Hepatocyte (in vitro differentiated cells): Measurements from ENCODE around the gene TAPBPL. TPM values are rescaled to one million over a fixed set of nuclear protein-coding genes. Genes with fewer than 3 reads are reported as not detected.

ENCODE experiments used
- DNase-seq: peaks from one replicate; pipeline ENCODE4 v3.0.0-alpha.2; 2016; ENCODE audit warnings: low spot score
- H2AFZ ChIP-seq: fragments of 200-600 bp; sonication (generic); 2 replicates; pipeline ENCODE4 v1.6.0; 2016; ENCODE audit warnings: antibody characterized with exemption, mild to moderate bottlenecking
- H3K27ac ChIP-seq: fragments of 200-600 bp; sonication (generic); 2 replicates; pipeline ENCODE4 v1.5.1; 2016; ENCODE audit warnings: mild to moderate bottlenecking
- H3K27me3 ChIP-seq: fragments of 200-600 bp; sonication (generic); 2 replicates; pipeline ENCODE4 v1.6.1; 2016
- H3K36me3 ChIP-seq: fragments of 200-600 bp; sonication (generic); replicated peaks from 2 replicates; pipeline ENCODE4 v1.5.1; 2016; ENCODE audit warnings: low read depth; ENCODE audit not compliant: insufficient read depth
- H3K4me1 ChIP-seq: fragments of 200-600 bp; sonication (generic); 2 replicates; pipeline ENCODE4 v1.5.1; 2016; ENCODE audit warnings: mild to moderate bottlenecking, moderate library complexity; ENCODE audit not compliant: insufficient read depth
- H3K4me2 ChIP-seq: fragments of 200-600 bp; sonication (generic); 2 replicates; pipeline ENCODE4 v1.6.0; 2016
- H3K4me3 ChIP-seq: fragments of 200-600 bp; sonication (generic); 2 replicates; pipeline ENCODE4 v1.5.1; 2016; ENCODE audit warnings: mild to moderate bottlenecking
- H3K79me2 ChIP-seq: fragments of 200-600 bp; sonication (generic); 2 replicates; pipeline ENCODE4 v1.6.0; 2017; ENCODE audit warnings: mild to moderate bottlenecking
- H3K9me2 ChIP-seq: fragments of 200-600 bp; sonication (generic); replicated peaks from 2 replicates; pipeline ENCODE4 v1.6.0; 2017; ENCODE audit warnings: mild to moderate bottlenecking; ENCODE audit not compliant: insufficient read depth
- H3K9me3 ChIP-seq: fragments of 200-600 bp; sonication (generic); 2 replicates; pipeline ENCODE4 v1.5.1; 2016; ENCODE audit warnings: low read depth, mild to moderate bottlenecking
- H4K20me1 ChIP-seq: fragments of 200-600 bp; sonication (generic); 2 replicates; pipeline ENCODE4 v1.6.0; 2016; ENCODE audit warnings: mild to moderate bottlenecking; ENCODE audit not compliant: insufficient read depth, poor library complexity, severe bottlenecking
- CTCF ChIP-seq: fragments of 200-600 bp; sonication (generic); IDR thresholded peaks from 2 replicates; pipeline ENCODE4 v1.5.1; 2016; ENCODE audit warnings: antibody characterized with exemption, mild to moderate bottlenecking; ENCODE audit not compliant: poor library complexity
- EZH2 ChIP-seq: fragments of 200-600 bp; sonication (generic); IDR thresholded peaks from 2 replicates; pipeline ENCODE4 v1.6.1; 2016; ENCODE audit warnings: antibody characterized with exemption, mild to moderate bottlenecking, borderline replicate concordance
- EZH2phosphoT487 ChIP-seq: fragments of 200-600 bp; sonication (generic); IDR thresholded peaks from one replicate; pipeline ENCODE4 v1.6.1; 2018; ENCODE audit warnings: antibody characterized with exemption, mild to moderate bottlenecking, low read depth, moderate library complexity; ENCODE audit not compliant: unreplicated experiment, severe bottlenecking
- WGBS: methylation state at CpG from one replicate; pipeline ENCODE4 v1.1.6; 2016; ENCODE audit warnings: low lambda C conversion rate; ENCODE audit errors: missing lambda C conversion rate; 5-methylcytosine and 5-hydroxymethylcytosine counted together
- polyA plus RNA-seq: library from polyadenylated mRNA; unstranded; fragments of >200 nt; fragmentation: Nextera tagmentation; extraction: Ambion mirVana; gene quantifications from 2 replicates; pipeline ENCODE4 v1.2.1, GENCODE V29; 2016
- total RNA-seq: library from RNA; depleted of rRNA; stranded (reverse); fragments of >200 nt; gene quantifications from 2 replicates; pipeline ENCODE4 v1.2.3, GENCODE V29; 2014

The TAPBPL gene
- total and polyA plus RNA-seq, 2 experiments from 2014 or later: 8.2 to 9.7 TPM

DNA sequence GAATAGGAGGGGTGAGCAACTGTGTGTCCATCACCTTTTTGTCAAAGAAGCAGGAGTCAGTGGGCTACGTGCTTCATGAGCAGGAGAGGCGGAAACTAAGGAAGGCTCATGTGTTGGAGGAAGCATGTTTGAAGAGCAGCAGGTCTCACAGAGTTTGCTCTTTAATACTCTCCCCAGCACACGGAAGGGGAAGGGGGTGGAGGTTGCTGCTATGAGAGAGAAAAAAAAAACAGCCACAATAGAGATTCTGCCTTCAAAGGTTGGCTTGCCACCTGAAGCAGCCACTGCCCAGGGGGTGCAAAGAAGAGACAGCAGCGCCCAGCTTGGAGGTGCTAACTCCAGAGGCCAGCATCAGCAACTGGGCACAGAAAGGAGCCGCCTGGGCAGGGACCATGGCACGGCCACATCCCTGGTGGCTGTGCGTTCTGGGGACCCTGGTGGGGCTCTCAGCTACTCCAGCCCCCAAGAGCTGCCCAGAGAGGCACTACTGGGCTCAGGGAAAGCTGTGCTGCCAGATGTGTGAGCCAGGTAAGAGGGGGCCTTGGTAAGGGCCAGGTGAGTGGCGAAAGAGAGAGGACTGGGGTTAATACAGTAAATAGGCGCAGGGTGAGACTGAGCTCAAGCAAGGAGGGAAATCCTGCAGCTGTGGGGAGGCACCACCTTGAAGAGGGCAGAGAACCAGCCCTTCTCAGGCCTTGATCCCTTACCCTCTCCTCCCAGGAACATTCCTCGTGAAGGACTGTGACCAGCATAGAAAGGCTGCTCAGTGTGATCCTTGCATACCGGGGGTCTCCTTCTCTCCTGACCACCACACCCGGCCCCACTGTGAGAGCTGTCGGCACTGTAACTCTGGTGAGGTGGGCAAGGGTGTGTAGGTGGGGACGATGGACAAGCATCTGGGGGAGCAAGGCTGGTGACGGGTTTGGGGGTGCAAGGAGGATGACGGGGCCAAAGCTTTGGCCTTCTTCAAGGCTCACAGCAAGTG is 6.8 kb upstream of the TAPBPL start, which contains the start of gene CD27:
Gene CD27 (plus strand): TSS at position 252 of the 985 bp plus-strand sequence. CDS start 141 bp downstream, at position 393.
- Histone ChIP-seq H3K4me1 (peaks cover 2% of the 10 kb centered on the region), H4K20me1 (no peaks in the 10 kb centered on the region), H3K27ac (no peak within 1 kb of the TSS), H3K4me2 (no peak within 1 kb of the TSS), H3K27me3 (no peaks in the 10 kb centered on the region), H2AFZ (no peak within 1 kb of the TSS), H3K9me2 (no peaks in the 10 kb centered on the region), H3K79me2 (peaks cover 4% of the 10 kb centered on the region), H3K9me3 (no peaks in the 10 kb centered on the region), H3K4me3 (no peak within 1 kb of the TSS), H3K36me3 (no peaks in the 10 kb centered on the region)
- DNase-seq: no peak
- TF ChIP-seq EZH2phosphoT487 (no peak), CTCF (no peak), EZH2 (no peak)
- 91% methylated on average over 16 of the region's 16 CpGs for WGBS

- 78% methylated on average over 14 of the region's 16 CpGs for WGBS
- TF ChIP-seq EZH2phosphoT487: no peak
- no peak for TF ChIP-seq CTCF
- no peak for TF ChIP-seq EZH2
- Histone ChIP-seq H3K79me2 (peaks cover 9% of the 10 kb centered on the region), H3K4me1 (peaks cover 25% of the 10 kb centered on the region), H3K9me3 (no peaks in the 10 kb centered on the region), H3K27ac (peak overlapping the region; percentile 97), H3K4me3 (no peak overlapping the region), H4K20me1 (no peaks in the 10 kb centered on the region), H2AFZ (peak overlapping the region; percentile 92), H3K36me3 (no peaks in the 10 kb centered on the region), H3K9me2 (no peaks in the 10 kb centered on the region), H3K4me2 (peak overlapping the region; percentile 84), H3K27me3 (no peaks in the 10 kb centered on the region)
- DNase-seq: peak; percentile 51
These were observed 1.6 kb upstream of the TAPBPL start for GRCh38 chr12:6450091-6450868.

DNA sequence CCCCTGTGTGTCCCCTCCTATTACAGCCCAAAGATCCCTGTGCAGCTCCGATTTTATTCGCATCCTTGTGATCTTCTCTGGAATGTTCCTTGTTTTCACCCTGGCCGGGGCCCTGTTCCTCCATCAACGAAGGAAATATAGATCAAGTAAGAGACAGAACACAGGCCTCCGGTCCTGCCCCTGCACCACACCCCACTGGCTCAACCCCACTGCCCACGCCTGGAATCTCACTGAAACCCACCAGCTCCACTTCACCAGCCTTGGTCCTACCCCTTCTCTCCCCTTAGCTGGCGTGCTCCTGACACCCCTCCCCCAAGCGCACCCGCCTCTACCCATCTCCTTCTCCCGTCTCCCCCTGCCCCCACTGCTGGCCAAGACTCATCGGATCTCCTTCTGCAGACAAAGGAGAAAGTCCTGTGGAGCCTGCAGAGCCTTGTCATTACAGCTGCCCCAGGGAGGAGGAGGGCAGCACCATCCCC is 934 bp upstream of the TAPBPL start:
- H4K20me1 ChIP-seq: no peaks in the 10 kb centered on the region
- peaks cover 9% of the 10 kb centered on the region for H3K79me2 ChIP-seq
- DNase-seq: peak; percentile 52
- peak overlapping the region; percentile 0 for H3K4me3 ChIP-seq
- peaks cover 25% of the 10 kb centered on the region for H3K4me1 ChIP-seq
- peak overlapping the region; percentile 84 for H3K4me2 ChIP-seq
- no peaks in the 10 kb centered on the region for H3K9me3 ChIP-seq
- peak overlapping the region; percentile 92 for H2AFZ ChIP-seq
- H3K9me2 ChIP-seq: no peaks in the 10 kb centered on the region
- peak overlapping the region; percentile 97 for H3K27ac ChIP-seq
- H3K27me3 ChIP-seq: no peaks in the 10 kb centered on the region
- TF ChIP-seq CTCF (no peak), EZH2 (no peak), EZH2phosphoT487 (no peak)
- H3K36me3 ChIP-seq: no peaks in the 10 kb centered on the region
- 38% methylated on average over 10 of the region's 11 CpGs for WGBS
